ENCODE results near the gene TNIK.
A peak's percentile ranks its signal among the peaks of the same experiment; 100 is the strongest.
"Not testable (repeated sequence)": the region's sequence is repeated elsewhere in the genome, so short reads cannot be mapped to it uniquely, and the experiment has no call there.

The TNIK gene

DNA sequence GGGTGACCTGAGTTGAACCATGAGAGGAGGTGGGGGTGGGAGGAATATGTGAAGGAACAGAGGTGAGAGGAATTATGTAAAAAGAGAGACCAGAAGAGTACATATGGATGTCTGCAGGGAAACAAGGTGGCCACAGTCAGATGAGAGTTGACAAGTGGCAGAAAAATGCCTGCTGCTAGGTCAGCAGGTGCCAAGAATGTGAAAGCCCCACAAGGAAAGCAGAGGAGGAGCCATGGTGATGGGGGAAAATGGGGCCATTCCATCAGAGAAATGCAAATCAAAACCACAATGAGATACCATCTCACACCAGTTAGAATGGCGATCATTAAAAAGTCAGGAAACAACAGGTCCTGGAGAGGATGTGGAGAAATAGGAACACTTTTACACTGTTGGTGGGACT is 156.2 kb downstream of the TNIK start:
- not testable (repeated sequence) for DNase-seq

DNA sequence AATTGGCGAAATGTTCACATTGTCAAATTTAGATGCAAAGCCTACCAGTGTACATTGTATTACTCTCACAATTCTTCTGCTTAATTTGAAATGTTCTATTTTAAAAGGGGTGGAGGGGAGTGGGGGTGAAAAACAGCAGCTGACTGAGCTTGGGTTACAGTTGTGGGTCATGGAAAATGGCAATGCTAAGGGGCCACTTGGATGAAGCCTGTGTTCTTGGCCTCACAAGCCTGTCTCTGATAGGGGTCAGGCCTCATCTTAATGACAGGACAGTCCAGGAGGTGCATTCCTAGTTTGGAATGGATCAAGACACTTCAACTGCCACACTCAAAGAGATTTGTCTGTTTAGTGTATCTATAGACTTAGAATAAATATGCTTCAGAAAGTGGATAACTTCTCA is 158.2 kb downstream of the TNIK start:
- DNase-seq = no peak

DNA sequence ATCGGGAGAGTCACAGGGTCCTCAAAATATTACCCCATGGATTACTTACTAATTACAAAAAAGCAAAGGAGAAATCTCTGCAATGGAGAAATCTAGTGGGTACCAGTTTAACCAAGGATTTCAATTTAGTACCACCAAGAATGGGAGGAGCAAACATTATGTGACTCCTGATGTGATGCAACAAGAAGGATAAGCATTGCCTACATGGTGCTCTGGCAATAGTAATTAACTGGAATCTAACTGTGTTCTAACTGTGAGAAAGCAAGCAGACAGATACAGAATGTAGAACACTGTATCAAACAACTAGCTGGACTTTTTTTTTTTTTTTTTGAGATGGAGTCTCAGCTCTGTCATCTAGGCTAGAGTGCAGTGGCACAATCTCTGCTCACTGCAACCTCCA is 159.2 kb downstream of the TNIK start:
- DNase-seq = no peak

DNA sequence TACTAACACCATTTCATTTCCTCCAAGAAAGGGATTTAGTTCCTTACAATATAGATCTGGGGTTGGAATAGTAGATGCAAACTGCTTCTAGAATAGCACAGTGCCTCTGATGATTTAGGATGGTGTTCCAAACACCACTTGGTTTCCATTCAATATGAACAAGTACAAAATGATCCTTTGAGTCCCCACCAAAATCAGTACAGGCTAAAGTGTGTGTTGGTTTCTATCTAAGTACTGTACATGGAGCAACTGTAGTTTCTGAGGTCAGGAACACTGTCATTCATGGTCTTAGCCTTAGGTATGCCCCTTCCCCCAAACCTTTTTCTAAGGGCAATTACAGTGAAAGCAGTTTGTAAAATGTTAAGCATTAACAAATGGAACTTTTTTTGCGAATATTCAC is 162.3 kb downstream of the TNIK start:
- DNase-seq = no peak

DNA sequence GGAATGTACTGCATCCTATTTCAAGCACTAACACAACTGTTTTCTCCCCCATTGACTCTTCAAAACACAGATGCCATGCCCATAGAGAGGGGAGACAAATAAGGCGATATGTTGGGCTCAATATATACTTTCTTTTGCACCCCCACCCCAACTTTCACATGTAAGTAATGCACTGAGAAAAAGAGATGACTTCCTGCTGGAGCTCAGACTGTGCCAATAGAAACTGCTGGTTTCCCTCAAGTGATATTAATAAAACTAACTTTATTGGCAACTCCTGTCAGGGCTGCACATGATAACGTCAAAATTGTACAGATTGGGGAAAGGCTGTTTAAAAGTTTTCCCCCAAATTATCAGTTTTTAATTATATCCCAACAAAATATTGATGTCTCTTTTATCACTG is 163.0 kb downstream of the TNIK start:
- no peak for DNase-seq

DNA sequence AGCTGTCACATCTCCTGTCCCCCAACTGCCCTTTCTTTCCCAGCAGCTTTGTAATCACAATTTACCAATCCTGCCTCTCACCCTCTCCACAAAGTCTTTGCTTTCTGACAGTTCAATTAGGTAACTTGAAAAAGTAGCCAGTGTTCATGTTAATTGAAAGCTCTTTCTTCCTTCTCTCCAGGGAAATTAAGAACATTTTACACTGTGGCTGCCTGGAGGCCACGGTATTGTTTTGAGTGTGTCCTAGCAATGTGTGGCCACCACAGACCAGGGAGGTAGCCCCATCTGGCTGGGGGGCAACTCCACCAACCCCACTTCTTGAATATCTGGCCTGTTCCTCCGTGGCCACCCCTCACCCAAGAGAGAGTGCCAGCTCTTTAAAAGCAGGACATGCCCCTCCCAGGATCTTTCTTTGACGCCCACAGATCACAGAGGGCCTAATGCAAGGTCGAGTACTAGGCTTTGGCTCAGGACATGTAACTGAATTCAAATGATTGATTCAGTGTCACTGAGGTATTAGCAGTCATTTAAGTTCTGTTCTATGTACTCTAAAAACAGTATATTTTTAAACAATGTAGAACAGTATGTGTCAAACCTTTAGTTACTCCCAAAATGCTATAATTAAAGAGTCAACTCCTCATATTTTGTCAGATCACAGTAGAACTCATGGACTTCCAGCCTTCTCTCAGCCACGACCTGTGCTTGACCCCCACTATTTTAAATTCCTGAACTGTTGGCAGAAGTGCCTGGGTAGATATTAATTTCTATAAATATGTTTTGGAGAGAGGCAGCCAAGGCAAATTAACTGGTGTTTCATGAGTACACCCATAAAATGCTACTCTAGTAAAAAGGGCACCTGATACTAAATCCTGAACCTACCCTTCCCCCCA is 164.5 kb downstream of the TNIK start:
- DNase-seq = no peak

DNA sequence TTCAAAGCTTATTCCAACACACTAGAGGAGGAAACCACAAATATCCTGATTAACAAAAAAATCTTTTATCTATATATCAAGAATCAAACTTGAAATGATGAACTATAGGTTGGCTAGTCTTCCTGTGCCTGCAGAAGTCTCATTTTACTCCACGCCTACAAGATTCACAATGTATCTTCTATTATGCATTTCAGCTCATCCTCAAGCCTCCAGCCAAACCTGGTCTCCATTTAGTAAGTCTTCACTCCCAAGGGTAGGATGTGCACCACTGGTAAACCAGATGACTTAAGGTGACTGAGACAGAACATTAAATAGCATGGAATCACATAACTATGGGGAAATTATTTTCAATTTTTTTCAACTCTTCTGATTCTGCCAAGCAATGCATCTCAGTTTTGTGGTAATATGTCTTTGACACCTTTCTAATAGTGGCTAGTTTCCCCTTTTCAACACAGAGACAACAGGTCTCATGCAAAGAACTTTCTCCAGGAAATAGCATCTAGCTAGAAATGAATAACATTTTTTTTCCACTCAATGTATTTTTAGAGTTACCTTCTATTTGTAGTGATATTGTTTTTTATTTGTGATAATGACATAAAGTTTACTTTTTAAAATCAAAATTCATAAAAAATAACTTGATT is 166.9 kb downstream of the TNIK start:
- no peak for DNase-seq

DNA sequence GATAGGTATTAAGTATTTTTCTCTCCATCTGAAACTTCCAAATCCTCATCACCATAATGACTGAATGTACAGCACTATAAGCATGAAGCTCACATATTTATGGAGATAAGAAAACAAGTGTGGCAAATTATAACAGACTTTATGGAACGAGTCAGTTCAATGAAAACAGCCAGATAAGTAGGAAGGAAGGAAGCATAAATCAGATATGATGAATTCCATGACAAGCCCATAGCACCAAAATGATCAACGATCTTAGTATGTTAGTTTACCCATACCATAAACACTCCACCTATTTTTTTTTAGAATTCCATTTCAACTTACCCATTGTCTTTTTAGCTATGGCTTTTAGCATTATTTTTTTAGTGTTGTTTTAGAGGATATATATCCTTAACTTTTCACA is 169.5 kb downstream of the TNIK start:
- DNase-seq = no peak

DNA sequence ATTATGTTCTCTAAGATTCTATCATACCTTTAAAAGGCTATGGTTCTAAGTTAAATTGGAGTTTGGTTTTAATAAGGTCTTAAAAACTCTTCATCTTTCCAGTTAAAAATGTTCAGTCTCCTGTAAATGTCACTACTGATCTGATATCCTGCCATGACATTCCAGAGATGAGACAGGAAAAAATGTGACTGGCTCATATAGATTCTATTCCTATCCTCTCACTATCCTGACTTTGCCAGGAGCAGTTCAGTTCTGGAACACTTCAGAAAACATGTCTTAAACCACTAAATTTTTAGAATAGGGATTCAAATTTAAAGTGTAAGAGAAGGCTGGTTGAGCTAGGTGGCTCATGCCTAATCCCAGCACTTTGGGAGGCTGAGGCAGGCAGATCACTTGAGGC is 170.9 kb downstream of the TNIK start:
- no peak for DNase-seq

DNA sequence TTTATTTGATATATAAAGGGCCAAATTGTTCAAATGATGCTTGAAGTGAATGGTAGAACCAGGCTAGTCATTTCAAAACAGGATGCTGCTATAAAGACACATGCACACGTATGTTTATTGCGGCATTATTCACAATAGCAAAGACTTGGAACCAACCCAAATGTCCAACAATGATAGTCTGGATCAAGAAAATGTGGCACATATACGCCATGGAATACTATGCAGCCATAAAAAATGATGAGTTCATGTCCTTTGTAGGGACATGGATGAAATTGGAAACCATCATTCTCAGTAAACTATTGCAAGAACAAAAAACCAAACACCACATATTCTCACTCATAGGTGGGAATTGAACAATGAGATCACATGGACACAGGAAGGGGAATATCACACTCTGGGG is 172.4 kb downstream of the TNIK start:
- DNase-seq = not testable (repeated sequence)

DNA sequence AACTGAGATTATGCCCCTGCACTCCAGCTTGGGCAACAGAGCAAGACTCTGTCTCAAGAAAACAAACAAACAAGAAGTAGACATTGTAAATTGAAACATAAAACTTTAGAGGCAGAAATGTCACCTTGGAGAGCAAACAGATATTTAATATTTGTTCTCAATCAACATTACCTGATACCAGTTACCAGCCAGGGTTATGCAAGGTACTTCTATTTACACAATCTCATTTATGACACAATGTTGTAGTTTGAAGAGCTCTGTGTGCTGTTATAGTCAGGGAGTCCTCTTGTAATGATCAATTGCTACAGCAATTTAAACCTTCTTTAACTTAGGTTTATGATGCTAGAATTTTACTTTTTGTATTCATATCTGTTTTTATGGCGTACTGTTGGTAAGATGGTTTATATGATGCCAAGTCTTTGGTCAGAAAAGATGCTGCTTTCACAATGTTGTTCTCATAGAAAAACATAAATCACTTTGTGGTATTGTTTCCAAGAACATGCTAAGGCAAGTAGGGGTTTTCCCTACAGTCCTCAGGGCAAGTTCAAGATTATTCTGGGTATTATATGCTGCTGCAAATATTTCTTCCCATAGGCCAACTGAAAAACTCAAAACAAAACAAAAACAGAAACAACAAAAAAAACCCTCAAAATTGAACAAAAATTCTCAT is 173.5 kb downstream of the TNIK start:
- DNase-seq = peak; percentile 94

DNA sequence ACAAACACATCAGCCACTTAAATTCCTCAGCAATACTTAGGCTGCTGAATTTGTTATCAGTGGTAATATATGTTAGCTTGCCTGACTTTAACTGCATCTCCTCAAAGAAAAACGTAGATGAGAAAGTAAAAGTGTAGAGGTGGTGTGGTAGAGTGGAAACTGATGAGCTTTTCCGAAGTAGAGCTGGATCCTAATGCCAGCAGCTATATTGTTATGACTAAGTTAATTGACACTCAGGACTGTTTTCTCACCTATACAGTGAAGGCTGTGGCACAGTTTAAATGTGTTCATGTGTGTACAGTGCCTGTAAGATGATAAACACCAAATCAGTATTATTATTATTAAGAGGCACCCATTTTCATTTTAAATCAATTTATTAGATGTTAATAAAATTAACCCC is 174.9 kb downstream of the TNIK start:
- no peak for DNase-seq

DNA sequence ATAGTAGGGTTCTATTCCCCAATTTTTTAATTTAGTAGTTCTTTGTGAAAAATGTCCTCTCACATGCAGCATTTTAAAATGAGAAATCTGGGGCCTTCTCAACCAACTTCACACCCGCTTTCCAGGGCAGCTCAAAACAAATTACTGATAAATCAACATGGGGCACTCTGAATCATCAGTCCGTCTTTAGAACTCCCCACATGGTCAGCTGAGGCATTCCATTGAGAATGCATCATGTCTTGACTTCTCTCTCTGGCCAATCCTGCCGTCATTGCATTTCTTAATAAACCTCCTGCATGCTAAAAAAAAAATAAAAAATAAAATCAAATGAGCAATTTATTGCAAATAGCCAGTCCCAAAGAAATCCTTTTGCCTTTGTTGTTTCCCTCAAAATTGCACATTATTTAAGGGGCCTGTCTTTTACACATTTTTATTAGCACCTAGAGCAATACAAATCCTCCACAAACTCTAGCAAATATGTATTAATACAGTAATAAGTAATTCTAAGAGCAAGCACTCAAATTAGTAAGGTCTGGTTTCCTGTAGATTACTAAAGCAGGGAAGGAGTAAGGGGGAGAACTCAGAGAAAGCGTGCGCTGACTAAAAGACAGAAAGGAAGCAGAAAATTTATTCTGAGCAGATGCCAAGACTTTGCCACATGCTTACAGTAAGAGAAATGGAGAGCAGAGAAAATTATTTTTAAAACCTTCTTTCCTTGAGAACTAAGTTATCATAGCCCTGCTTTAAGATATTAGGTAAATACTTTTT is 175.7 kb downstream of the TNIK start:
- no peak for DNase-seq

DNA sequence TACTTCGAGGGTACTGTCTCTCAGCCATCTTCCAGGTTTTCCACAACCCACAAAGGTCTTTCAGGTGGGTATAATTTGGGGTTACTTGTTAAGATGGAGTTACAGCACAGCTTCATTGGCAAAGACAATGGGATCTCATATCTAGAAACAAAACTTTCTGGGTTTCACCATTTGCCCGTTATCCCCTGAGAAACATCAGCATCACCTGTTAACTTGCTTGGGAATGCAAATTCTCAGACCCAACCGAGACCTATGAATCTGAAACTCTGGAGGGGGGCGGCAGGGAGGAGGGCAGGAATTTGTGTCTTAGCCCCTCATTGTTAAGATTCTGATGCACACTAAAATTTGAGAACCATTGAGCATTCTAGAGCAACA is 176.4 kb downstream of the TNIK start:
- no peak for DNase-seq

DNA sequence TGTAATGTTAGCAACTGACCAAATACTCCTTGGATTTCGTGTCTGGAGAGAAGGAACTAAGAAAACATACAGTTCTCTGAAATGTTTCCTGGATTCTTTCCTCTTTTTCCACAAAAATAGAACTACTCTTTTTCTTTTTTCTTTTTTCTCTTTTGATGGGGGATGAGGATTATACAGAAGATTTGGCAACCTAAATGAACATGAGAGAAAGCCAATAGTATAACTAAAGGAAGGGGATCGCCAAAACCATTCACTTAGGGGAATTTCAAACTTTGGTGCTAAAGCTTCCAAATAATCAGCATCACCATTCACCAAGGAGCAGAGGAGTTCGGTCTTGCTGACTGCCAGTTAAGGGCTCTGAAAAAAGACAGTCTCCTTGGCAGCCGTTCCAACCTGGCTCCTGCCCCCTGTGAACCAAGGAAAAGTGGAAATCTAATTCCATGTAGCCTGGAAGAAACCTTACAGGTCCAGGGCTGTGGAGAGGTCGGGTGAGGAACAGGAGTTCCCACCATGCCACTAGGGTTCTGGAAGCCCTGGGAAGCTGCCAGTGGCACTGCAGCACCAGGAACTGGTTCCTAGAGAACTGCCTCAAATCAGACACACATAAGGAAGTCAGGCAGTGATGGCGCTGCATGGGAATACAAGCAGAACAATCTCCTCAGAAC is 176.9 kb downstream of the TNIK start:
- DNase-seq = no peak

DNA sequence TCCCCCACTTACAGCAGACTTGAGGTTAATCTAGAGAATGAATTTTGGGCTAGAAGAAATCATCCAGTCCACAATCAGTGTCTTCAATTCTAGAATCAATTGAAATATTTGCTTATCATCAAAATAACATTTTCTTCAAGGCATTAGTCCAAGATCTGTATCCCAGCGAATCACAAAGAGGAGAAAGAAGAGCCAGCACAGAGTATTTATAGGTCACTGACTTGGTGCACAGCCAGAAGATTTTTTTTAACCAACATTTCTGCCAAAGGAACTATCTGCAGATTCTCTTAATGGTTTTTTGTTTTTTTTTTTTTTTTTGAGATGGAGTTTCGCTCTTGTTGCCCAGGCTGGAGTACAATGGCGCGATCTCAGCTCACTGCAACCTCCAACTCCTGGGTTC is 178.2 kb downstream of the TNIK start:
- DNase-seq = no peak

DNA sequence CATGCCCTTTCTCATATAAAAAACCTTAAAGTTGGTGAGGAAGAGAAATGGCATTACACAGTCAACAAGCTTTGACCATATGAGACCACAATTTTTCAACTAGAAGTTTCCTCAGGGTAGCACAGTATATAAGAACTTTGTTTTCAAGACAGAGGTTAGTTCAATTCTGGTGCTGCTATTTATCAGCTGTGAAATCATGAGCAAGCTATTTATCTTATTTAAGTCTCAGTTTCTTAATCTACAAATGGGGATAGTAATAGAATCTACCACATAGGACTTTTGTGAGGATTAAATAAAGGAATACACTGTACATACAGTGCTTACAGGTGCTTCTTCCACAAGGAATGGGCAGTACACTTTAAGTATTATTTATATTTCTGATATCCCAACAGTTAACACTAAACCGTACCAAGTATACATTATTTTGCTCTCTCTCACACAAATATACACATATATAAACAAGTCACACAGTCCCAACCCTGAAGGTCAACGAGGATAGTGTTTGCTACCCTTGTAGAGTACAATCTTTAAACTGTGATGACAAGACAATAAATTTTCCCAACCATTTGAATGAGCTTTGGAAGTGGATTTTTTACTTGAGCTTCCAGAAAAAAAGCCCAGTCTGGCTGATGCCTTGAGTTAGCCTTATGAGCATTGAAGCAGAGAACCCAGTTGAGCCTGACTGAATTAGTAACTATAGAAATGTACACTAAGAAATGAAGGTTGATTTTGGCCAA is 178.8 kb downstream of the TNIK start:
- no peak for DNase-seq

DNA sequence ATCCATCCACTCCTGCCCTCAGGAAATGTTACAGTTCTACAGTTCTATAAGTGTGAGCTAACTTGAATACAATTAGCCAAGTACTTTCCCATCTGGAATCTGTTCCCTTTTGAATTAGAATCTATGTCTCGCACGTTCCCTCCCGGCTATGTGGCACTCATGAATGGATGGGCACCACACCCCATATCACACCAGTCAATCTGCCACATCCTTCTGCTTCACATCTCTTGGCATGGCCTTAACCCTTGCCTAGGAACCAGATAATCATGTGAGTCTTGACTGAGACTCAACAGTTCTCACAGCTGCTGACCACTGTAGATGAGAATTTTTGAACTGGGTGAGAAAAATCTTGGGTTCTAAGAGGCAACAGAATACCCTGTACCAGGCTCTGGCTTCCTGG is 180.2 kb downstream of the TNIK start:
- DNase-seq = no peak

DNA sequence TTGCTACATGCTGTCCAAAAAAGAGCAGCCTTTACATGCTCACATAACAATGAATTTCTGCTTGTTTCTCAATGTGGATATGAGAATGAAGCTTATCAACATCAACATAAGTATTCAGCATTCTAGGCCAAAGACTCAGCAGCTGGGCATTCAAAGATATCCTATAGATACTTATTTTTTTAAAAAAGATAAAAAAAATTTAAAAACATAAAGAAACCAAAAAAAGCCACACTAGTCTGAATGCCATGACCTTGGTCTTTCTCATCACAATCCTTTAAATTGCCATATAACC is 182.0 kb downstream of the TNIK start:
- DNase-seq = no peak

DNA sequence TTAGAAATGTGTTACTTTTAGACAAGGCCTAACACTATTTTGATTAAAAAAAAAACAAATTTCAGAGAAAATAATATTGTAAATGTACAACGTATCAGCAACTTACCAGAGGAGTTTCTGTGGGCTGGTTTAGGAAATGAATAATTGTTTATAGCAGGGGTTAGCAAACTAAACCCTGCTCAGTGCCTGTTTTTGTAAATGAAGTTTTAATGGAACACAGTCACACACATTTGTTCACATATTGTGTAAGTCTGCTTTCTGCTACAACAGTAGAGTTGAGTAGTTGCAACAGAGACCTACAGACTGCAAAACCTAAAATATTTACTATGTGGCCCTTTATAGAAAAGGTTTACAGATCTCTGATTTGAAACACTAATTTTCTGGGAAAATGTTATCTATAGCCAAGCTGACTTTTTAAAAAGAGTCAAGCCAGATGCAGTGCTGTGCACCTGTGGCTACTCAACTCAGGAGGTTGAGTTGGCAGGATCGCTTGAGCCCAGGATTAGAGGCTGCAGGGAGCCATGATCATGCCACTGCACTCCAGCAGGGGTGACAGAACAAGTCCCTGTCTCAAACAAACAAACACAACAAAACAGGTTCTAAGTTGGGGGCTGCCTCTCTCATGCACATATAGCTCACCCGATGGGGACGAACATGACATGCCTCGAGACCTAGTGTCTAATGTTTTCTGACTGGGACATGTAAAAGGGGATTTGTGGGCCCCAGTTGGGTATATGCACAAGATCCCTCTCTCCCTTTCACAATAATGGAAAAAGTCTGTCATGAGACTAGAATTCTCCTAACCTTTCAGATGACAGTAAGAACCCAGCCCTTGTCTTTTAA is 182.5 kb downstream of the TNIK start:
- DNase-seq = no peak

DNA sequence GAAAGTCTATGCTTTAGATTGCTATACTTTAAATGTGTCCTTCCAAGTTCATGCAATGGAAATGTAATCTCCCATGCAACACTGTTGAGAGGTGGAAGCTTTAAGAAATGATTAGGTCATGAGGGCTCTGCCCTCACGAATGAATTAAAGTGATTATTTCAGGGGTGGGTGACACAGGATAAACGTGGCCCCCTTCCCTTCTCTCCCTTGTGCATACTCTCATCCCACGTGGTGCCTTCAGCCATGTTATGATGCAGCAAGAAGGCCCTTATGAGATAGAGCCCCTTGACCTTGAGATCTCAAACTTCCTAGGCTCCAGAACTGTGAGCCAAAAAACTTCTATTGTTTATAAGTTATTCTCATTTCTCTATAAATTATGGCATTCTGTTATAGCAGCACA is 183.3 kb downstream of the TNIK start:
- DNase-seq = no peak

All from NCI-H510A treated with DMSO at 0.1 percent for 48 hours (cell line).